ENCODE results near the gene ACER3. TPM values are rescaled to one million over a fixed set of nuclear protein-coding genes. Genes with fewer than 3 reads are reported as not detected.

Gene ACER3
- total RNA-seq, 6 donors from 2014 or later = 10.5 to 46.7 (median 17.1) TPM

DNA sequence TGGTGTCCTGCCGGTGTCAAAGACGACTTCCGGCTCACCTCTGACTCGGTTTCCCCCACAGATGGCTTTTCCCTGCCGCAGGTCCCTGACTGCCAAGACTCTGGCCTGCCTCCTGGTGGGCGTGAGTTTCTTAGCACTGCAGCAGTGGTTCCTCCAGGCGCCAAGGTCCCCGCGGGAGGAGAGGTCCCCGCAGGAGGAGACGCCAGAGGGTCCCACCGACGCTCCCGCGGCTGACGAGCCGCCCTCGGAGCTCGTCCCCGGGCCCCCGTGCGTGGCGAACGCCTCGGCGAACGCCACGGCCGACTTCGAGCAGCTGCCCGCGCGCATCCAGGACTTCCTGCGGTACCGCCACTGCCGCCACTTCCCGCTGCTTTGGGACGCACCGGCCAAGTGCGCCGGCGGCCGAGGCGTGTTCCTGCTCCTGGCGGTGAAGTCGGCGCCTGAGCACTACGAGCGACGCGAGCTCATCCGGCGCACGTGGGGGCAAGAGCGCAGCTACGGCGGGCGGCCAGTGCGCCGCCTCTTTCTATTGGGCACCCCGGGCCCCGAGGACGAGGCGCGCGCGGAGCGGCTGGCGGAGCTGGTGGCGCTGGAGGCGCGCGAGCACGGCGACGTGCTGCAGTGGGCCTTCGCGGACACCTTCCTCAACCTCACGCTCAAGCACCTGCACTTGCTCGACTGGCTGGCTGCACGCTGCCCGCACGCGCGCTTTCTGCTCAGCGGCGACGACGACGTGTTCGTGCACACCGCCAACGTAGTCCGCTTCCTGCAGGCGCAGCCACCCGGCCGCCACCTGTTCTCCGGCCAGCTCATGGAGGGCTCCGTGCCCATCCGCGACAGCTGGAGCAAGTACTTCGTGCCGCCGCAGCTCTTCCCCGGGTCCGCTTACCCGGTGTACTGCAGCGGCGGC, 179.0 kb downstream of the ACER3 start:
- Histone ChIP-seq H3K4me1 (peaks cover 6 to 26% (median 14%) of the 10 kb centered on the region in 4 donors), H3K36me3 (no peaks in the 10 kb centered on the region), H3K4me3 (peak overlapping the region in 3 of 4 donors; percentile 25 to 46 (median 45)), H3K27me3 (peaks cover 0 to 15% (median 10%) of the 10 kb centered on the region in 4 donors), H3K9me3 (no peaks in the 10 kb centered on the region), H3K27ac (no peak overlapping the region)
- WGBS, 2 donors = 40 to 45% methylated on average over 20 to 57 of the region's 109 CpGs
- ATAC-seq (ENCODE audit: low FRiP score in 2 of 2) = peak in 1 of 2 donors; percentile 44
- peak in 1 of 2 donors; percentile 87 for DNase-seq
- TF ChIP-seq, protein P1, sequence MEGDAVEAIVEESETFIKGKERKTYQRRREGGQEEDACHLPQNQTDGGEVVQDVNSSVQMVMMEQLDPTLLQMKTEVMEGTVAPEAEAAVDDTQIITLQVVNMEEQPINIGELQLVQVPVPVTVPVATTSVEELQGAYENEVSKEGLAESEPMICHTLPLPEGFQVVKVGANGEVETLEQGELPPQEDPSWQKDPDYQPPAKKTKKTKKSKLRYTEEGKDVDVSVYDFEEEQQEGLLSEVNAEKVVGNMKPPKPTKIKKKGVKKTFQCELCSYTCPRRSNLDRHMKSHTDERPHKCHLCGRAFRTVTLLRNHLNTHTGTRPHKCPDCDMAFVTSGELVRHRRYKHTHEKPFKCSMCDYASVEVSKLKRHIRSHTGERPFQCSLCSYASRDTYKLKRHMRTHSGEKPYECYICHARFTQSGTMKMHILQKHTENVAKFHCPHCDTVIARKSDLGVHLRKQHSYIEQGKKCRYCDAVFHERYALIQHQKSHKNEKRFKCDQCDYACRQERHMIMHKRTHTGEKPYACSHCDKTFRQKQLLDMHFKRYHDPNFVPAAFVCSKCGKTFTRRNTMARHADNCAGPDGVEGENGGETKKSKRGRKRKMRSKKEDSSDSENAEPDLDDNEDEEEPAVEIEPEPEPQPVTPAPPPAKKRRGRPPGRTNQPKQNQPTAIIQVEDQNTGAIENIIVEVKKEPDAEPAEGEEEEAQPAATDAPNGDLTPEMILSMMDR (IDR thresholded peaks at IDR 0.05) = peak in 4 of 6 experiments; percentile 22 to 43 (median 31)
- no peak for TF ChIP-seq EP300 (IDR thresholded peaks at IDR 0.05)

DNA sequence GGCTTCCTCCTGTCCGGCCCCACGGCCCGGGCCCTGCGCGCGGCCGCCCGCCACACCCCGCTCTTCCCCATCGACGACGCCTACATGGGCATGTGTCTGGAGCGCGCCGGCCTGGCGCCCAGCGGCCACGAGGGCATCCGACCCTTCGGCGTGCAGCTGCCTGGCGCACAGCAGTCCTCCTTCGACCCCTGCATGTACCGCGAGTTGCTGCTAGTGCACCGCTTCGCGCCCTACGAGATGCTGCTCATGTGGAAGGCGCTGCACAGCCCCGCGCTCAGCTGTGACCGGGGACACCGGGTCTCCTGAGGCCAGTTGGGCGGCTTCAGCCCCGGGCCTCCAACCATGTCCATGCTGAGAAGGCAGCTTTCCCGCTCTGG, 179.7 kb downstream of the ACER3 start:
- H3K27me3 ChIP-seq = peaks cover 0 to 15% (median 10%) of the 10 kb centered on the region in 4 donors
- 81 to 90% methylated on average over 23 to 26 of the region's 37 CpGs for WGBS, 2 donors
- no peaks in the 10 kb centered on the region for H3K36me3 ChIP-seq
- TF ChIP-seq POLR2AphosphoS5 (IDR thresholded peaks at IDR 0.05) (no peak), EP300 (IDR thresholded peaks at IDR 0.05) (no peak), POLR2A (IDR thresholded peaks at IDR 0.05) (no peak)
- DNase-seq = peak in 1 of 2 donors; percentile 81
- ATAC-seq (ENCODE audit: low FRiP score in 2 of 2) = no peak
- H3K9me3 ChIP-seq = no peaks in the 10 kb centered on the region
- H3K27ac ChIP-seq = no peak overlapping the region
- H3K4me3 ChIP-seq = no peak overlapping the region
- peaks cover 6 to 24% (median 14%) of the 10 kb centered on the region in 4 donors for H3K4me1 ChIP-seq

DNA sequence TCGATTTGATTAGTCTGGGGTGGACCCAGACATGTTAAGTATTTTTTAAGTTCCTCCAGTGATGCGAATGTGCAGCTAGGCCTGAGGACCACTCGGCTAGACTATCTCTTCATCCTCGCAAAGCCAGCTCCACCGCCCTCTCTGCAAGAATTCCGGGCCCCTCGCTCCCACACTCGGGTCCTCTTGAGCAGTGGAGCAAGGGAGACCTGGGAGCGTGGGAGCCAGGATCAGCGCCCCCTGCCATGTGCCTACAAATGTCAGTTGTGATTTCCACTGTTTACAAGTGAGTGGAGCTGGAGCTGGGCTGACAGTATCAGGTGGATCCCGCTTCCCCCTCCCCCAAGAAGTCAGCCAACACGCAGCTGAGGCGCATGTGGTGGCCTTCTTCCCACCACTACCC, 180.2 kb downstream of the ACER3 start:
- H3K4me1 ChIP-seq = peaks cover 7 to 22% (median 14%) of the 10 kb centered on the region in 4 donors
- DNase-seq (no peak), ATAC-seq (ENCODE audit: low FRiP score in 2 of 2) (no peak)
- H3K27ac ChIP-seq = no peak overlapping the region
- WGBS, 2 donors = 96% methylated on average over 11 to 13 of the region's 13 CpGs
- no peaks in the 10 kb centered on the region for H3K9me3 ChIP-seq
- TF ChIP-seq EP300 (IDR thresholded peaks at IDR 0.05) (no peak), POLR2AphosphoS5 (IDR thresholded peaks at IDR 0.05) (no peak), POLR2A (IDR thresholded peaks at IDR 0.05) (no peak)
- TF ChIP-seq, protein P1 (IDR thresholded peaks at IDR 0.05) = no peak
- H3K4me3 ChIP-seq = no peak overlapping the region
- H3K36me3 ChIP-seq = no peaks in the 10 kb centered on the region
- H3K27me3 ChIP-seq = peaks cover 0 to 18% (median 11%) of the 10 kb centered on the region in 4 donors

DNA sequence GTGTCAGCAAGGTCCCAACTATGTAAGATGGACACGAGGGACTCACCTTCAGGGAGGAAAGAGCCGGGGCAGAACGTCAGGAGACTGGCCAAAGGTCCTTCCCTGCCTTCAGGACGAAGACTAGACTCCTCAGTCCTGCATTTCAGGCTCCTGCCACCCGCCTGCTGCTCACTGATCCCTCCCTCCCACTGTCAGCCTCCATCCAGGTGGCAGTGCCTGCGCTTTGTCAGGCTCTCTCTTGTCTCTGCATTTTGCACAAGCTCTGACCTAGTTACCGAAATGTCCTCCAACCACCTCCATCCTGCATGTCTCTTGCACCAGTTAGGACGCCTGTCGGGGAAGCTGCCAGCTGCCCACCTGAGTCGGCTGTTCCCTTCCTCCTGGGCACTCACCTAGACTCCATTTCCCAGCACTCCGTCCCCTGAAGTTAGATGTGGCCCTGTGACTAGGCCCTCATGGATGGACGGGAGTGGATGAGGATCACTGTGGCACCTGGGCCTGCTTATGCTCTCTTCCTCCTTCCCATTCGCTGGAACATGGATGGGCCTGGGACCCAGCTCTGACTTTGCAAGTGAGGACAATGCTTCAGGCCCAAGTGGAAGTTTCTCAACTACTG, 181.5 kb downstream of the ACER3 start:
- no peak for ATAC-seq (ENCODE audit: low FRiP score in 2 of 2)
- whole genome bisulfite sequencing, 2 donors = 86 to 89% methylated on average over 11 to 13 of the region's 13 CpGs
- Histone ChIP-seq H3K4me1 (peaks cover 14 to 24% (median 18%) of the 10 kb centered on the region in 4 donors), H3K27me3 (peaks cover 0 to 19% (median 12%) of the 10 kb centered on the region in 4 donors), H3K4me3 (no peak overlapping the region), H3K9me3 (no peaks in the 10 kb centered on the region), H3K36me3 (no peaks in the 10 kb centered on the region), H3K27ac (no peak overlapping the region)
- no peak for DNase-seq
- TF ChIP-seq POLR2A (IDR thresholded peaks at IDR 0.05) (no peak), POLR2AphosphoS5 (IDR thresholded peaks at IDR 0.05) (no peak), EP300 (IDR thresholded peaks at IDR 0.05) (no peak)
- TF ChIP-seq, protein P1 (IDR thresholded peaks at IDR 0.05) = no peak

DNA sequence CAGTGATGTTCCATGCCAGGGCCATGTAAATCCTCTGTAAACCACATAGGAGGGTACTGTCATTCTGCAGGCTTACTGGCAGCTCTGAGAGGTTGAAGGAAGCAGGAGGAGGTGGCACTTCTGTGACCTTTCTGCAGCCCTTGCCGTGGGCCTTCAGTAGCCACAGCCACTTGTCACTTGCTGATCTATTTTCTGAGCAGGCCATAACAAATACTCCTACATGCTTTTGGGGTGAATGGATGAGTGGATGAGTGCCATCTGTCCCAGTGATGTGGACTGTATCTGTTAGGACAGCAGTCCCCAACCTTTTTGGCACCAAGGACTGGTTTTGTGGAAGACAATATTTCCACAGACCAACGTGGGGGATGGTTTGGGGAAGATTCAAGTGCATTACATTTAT, 183.6 kb downstream of the ACER3 start:
- Histone ChIP-seq H3K4me3 (no peak overlapping the region), H3K9me3 (no peaks in the 10 kb centered on the region), H3K36me3 (no peaks in the 10 kb centered on the region), H3K4me1 (peaks cover 13 to 24% (median 17%) of the 10 kb centered on the region in 4 donors), H3K27me3 (peaks cover 0 to 14% (median 11%) of the 10 kb centered on the region in 4 donors), H3K27ac (no peak overlapping the region)
- no peak for TF ChIP-seq EP300 (IDR thresholded peaks at IDR 0.05)
- 82 to 85% methylated on average over 2 of the region's 2 CpGs for whole genome bisulfite sequencing, 2 donors
- DNase-seq = no peak
- no peak for ATAC-seq (ENCODE audit: low FRiP score in 2 of 2)

Data from upper lobe of left lung (tissue), 6 donors.